ENCODE measurements around the gene ASCC1. TPM values are rescaled to one million over a fixed set of nuclear protein-coding genes. Genes with fewer than 3 reads are reported as not detected.

ASCC1 gene
- total RNA-seq, 4 donors from 2014 or later: 26.8 to 37.7 (median 34.9) TPM

- TF ChIP-seq CTCF (IDR thresholded peaks at IDR 0.05; ENCODE audit: low read depth): no peak
These were observed 127.0 kb downstream of the ASCC1 start for GRCh38 chr10:72088889-72089575.

- no peak for TF ChIP-seq CTCF (IDR thresholded peaks at IDR 0.05; ENCODE audit: low read depth)
These were observed 127.8 kb downstream of the ASCC1 start, which contains the start of gene SPOCK2 for GRCh38 chr10:72087969-72088888. TSS of gene SPOCK2 (minus strand) at chr10:72088551. CDS start at chr10:72088328, 223 bp downstream.

- no peak for TF ChIP-seq CTCF (IDR thresholded peaks at IDR 0.05; ENCODE audit: low read depth)
These were observed 128.6 kb downstream of the ASCC1 start for GRCh38 chr10:72087392-72087968.

GRCh38 chr10:72086466-72087391 lies 129.3 kb downstream of the ASCC1 start:
- TF ChIP-seq CTCF (IDR thresholded peaks at IDR 0.05; ENCODE audit: low read depth): no peak

- no peak for TF ChIP-seq CTCF (IDR thresholded peaks at IDR 0.05; ENCODE audit: low read depth)
These were observed 130.1 kb downstream of the ASCC1 start for GRCh38 chr10:72085864-72086465.

- no peak for TF ChIP-seq CTCF (IDR thresholded peaks at IDR 0.05; ENCODE audit: low read depth)
These were observed 130.9 kb downstream of the ASCC1 start for GRCh38 chr10:72085166-72085565.

All from subcutaneous adipose tissue (tissue), 4 donors.